GM13977 (cell line): Measurements from ENCODE around the gene MLH3.
A peak's percentile ranks its signal among the peaks of the same experiment; 100 is the strongest.

Source experiments
- DNase-seq: peaks from one replicate; pipeline ENCODE4 v3.0.0; 2012; ENCODE audit warnings: low spot score
- in situ Hi-C: fragments of 300-500 bp; cut with MboI; formaldehyde crosslinking; loops from one replicate; pipeline ENCODE4 v1.12.0; 2022; ENCODE audit warnings: low sequenced_read_pairs, low pct_unique_long_range_greater_than_20kb, mixed read lengths, inconsistent platforms; ENCODE audit not compliant: unreplicated experiment
- TF ChIP-seq, protein P1 (sequence below): IDR thresholded peaks from 2 replicates; pipeline ENCODE4 v1.5.1; 2012; ENCODE audit warnings: mild to moderate bottlenecking, control low read depth; ENCODE audit not compliant: insufficient read depth; ENCODE audit errors: extremely low read depth, missing control alignments

Gene MLH3

DNA sequence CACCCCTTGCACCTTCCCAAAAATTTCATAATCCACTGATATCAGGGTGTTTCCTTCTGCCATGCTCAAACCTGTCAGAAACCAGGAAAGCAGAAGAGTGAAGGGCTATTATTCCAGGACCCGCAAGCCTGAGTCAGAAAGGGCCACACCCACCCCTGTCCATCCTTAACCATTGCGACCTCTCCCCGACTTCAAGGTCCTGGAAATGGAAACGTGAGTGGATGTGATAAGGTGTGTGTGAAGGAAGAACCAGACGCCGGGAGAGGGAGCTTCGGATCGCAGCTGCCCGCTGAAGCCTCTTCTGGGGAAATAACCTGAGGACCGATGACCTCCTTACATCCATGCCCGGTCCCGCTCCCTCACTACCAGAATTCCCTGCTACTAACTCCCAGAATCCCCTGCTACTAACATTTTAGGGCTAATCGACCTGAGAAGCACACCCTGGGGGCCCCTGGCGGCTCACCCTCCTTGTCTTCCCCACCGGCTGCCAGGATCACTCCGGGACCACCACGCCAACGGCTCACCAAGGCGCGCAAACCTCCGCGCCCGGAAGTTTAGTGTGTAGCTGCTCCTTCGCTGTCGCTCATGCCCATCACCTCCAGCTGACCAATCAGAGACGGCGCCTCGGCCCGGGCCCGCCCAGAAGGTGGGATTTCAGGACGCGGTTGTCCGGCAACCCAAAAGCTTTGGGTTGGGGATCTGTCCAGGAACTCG is 12.4 kb upstream of the MLH3 start, which contains the start of gene ACYP1:
Gene ACYP1 (minus strand): TSS at position 534 of the 714 bp plus-strand sequence. CDS start 471 bp downstream, at position 63.
- in situ Hi-C loops = no loop called here
- TF ChIP-seq, protein P1, sequence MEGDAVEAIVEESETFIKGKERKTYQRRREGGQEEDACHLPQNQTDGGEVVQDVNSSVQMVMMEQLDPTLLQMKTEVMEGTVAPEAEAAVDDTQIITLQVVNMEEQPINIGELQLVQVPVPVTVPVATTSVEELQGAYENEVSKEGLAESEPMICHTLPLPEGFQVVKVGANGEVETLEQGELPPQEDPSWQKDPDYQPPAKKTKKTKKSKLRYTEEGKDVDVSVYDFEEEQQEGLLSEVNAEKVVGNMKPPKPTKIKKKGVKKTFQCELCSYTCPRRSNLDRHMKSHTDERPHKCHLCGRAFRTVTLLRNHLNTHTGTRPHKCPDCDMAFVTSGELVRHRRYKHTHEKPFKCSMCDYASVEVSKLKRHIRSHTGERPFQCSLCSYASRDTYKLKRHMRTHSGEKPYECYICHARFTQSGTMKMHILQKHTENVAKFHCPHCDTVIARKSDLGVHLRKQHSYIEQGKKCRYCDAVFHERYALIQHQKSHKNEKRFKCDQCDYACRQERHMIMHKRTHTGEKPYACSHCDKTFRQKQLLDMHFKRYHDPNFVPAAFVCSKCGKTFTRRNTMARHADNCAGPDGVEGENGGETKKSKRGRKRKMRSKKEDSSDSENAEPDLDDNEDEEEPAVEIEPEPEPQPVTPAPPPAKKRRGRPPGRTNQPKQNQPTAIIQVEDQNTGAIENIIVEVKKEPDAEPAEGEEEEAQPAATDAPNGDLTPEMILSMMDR = no peak
- peak; percentile 90 for DNase-seq

DNA sequence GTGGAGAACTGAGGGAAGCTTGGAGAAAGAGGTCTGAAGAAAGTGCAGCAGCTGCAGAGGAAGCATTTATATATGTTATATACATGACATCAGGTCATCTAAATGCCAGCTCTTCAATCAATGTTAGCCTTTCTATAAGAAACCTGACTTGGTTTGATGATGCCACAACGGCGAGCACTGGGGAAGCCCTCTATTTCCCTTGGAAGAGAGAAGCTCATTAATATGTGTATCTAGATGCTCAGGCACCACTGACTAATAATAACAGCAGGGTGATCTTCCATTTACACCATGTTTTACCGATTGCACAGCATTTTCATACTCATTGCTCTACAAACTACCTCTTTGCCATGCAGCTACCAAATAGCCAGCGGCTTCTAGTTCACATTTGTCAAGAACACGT is 11.7 kb upstream of the MLH3 start:
- DNase-seq = no peak
- in situ Hi-C loops = no loop called here
- TF ChIP-seq, protein P1 = no peak

DNA sequence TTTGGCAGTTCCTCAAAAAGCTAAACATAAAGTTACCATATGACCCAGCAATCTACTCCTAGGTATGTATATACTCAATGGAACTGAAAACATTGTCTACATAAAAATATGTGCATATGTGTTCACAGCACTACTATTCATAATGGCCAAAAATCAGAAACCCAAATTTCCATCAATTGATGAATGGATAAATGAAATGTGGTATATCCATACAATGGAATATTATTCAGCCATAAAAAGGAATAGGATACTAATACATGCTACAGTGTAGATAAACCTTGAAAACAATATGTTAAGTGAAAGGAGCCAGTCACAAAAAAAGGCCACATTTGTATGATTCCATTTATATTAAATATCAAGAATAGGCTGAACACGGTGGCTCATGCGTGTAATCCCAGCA is 9.2 kb upstream of the MLH3 start:
- DNase-seq = no peak
- in situ Hi-C loops = no loop called here
- TF ChIP-seq, protein P1 = no peak

DNA sequence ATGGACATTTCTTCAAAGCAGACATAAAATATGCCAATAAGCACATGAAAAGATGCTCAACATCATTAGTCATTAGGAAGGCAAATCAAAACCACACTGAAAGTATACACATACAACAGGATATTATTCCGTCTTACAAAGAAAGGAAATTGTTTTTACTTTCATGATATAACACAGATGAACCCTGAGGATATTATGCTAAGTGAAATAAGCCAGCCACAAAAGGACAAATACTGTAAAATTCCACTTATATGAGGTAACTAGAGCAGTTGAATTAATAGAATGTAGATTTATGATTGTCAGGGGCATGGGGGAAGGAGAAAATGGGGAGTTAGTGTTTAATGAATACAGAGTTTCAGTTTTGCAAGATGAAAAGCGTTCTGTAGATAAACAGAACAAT is 8.4 kb upstream of the MLH3 start:
- TF ChIP-seq, protein P1 = no peak
- in situ Hi-C loops = no loop called here
- DNase-seq = no peak

DNA sequence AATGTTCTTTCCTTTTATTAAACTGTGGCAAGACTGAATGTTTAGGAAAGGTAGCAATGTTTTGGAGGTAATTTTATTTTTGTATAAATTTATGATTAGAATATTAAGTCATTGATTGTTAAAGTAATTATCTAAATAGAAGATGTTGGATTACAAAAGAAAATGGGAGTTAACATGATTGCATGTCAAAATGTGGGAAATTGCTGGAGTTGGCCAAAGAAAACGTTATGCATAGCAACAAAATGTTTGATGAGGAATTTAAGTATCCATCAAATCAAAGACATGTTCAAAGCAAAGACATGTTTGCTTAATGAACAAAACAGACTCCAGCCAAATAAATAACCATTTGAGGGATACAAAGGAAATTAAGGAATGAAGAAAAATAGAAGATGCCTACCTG is 3.2 kb upstream of the MLH3 start:
- no peak for DNase-seq
- in situ Hi-C loops = no loop called here
- TF ChIP-seq, protein P1 = no peak

DNA sequence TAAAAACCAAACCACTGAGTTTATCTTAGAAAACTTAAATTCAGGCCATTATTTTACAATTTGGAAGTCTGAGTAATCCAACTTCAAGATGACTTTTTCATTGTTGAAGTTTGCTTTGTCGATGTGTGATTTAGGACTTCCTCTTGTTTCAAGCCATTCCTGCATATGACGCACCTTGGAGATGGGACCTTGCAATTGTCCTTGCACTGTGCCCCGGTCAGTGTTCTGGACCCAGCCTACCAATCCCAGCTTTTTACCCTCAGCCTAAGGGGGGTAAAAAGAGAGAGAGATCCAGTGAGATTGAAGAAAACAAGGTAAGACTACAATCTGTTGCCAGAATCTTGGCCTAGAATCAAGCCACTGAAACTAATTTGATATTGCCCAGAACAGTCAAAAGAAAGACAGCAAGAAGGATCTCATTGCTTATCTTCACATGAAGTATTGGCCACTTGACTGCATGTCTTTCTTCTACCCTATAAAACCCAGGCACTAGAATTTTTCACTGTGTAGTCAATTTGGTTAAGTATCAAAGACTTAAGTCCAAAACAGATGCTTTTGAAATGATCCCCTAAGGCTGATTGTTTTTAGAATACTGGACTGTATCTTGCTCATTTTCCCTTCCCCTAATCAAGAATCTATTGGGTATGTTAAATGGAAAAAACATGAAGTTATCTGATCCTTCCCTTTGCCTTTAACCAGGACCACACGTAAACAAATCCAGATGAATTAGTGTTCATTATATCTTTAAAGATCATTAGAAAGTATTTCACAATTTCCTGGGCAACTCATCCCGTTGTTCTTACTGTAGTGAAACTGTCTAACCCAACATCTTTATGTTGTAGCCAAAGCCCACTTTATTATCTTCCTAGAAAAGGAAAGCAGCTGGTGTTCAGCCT is 2.4 kb upstream of the MLH3 start:
- in situ Hi-C loops = no loop called here
- DNase-seq = no peak
- TF ChIP-seq, protein P1 = no peak
